ENCODE results near the gene CNTN4. TPM values are rescaled to one million over a fixed set of nuclear protein-coding genes. Genes with fewer than 3 reads are reported as not detected.

CNTN4 gene
- polyA plus RNA-seq, 1 experiment = not detected

DNA sequence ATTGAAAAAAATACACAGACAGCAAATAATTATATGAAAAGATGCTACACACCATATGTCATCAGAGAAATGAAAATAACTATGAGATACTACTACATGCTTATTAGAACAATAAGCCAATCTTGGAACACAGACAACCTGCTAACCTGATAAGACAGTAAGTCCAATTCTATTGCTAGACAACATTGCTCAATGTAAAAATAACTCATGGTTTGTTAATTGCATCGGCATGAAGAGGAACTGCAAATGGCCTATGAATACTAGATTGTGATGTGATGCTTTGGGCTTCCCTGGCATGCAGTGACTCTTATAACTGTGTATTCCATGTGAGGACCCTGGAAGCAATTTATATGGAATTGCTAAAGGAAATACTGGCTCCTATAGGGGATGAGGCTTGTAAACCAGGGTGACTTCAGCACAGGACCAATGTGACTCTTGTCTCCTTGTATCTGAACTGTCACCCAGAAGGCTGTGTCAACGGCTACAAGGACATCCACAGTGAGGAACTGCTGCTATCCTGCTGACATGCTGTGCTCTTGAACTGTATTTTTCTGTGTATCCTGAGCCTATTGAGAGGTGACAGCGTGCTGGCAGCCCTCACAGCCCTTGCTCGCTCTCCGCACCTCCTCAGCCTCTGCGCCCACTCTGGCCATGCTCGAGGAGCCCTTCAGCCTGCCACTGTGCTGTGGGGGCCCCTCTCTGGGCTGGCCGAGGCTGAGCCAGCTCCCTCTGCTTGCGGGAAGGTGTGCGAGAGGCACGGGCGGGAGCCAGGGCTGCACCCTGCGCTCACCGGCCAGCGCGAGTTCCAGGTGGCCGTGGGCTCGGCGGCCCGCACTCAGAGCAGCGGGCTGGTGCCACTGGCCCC, 385.7 kb downstream of the CNTN4 start:
- no peak for DNase-seq (ENCODE audit: low read depth)
- Histone ChIP-seq H3K27me3 (ENCODE audit: control insufficient read depth, insufficient read depth, low read length) (no peaks in the 10 kb centered on the region), H3K36me3 (ENCODE audit: control insufficient read depth, insufficient read depth, low read length) (no peaks in the 10 kb centered on the region), H3K4me3 (ENCODE audit: low read depth, low read length) (no peak overlapping the region)
- TF ChIP-seq, protein P1, sequence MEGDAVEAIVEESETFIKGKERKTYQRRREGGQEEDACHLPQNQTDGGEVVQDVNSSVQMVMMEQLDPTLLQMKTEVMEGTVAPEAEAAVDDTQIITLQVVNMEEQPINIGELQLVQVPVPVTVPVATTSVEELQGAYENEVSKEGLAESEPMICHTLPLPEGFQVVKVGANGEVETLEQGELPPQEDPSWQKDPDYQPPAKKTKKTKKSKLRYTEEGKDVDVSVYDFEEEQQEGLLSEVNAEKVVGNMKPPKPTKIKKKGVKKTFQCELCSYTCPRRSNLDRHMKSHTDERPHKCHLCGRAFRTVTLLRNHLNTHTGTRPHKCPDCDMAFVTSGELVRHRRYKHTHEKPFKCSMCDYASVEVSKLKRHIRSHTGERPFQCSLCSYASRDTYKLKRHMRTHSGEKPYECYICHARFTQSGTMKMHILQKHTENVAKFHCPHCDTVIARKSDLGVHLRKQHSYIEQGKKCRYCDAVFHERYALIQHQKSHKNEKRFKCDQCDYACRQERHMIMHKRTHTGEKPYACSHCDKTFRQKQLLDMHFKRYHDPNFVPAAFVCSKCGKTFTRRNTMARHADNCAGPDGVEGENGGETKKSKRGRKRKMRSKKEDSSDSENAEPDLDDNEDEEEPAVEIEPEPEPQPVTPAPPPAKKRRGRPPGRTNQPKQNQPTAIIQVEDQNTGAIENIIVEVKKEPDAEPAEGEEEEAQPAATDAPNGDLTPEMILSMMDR (IDR thresholded peaks at IDR 0.05; ENCODE audit: insufficient read depth, low read depth, low read length) = no peak
- CTCF ChIA-PET = no interaction called here
- POLR2A ChIA-PET = no interaction called here

- TF ChIP-seq, protein P1 (IDR thresholded peaks at IDR 0.05; ENCODE audit: insufficient read depth, low read depth, low read length) = no peak
- CTCF ChIA-PET = no interaction called here
- H3K4me3 ChIP-seq (ENCODE audit: low read depth, low read length) = no peak overlapping the region
- DNase-seq (ENCODE audit: low read depth) = no peak
- POLR2A ChIA-PET = no interaction called here
- H3K36me3 ChIP-seq (ENCODE audit: control insufficient read depth, insufficient read depth, low read length) = no peaks in the 10 kb centered on the region
- no peaks in the 10 kb centered on the region for H3K27me3 ChIP-seq (ENCODE audit: control insufficient read depth, insufficient read depth, low read length)
These were observed 386.3 kb downstream of the CNTN4 start for GRCh38 chr3:2485027-2485375.

- no peaks in the 10 kb centered on the region for H3K36me3 ChIP-seq (ENCODE audit: control insufficient read depth, insufficient read depth, low read length)
- H3K27me3 ChIP-seq (ENCODE audit: control insufficient read depth, insufficient read depth, low read length) = no peaks in the 10 kb centered on the region
- no peak overlapping the region for H3K4me3 ChIP-seq (ENCODE audit: low read depth, low read length)
- POLR2A ChIA-PET = no interaction called here
- no peak for DNase-seq (ENCODE audit: low read depth)
- CTCF ChIA-PET = no interaction called here
- TF ChIP-seq, protein P1 (IDR thresholded peaks at IDR 0.05; ENCODE audit: insufficient read depth, low read depth, low read length) = no peak
These were observed 397.1 kb downstream of the CNTN4 start for GRCh38 chr3:2495746-2496145.

GRCh38 chr3:2504912-2505311, 406.2 kb downstream of the CNTN4 start:
- CTCF ChIA-PET = no interaction called here
- no peaks in the 10 kb centered on the region for H3K36me3 ChIP-seq (ENCODE audit: control insufficient read depth, insufficient read depth, low read length)
- no peak for DNase-seq (ENCODE audit: low read depth)
- TF ChIP-seq, protein P1 (IDR thresholded peaks at IDR 0.05; ENCODE audit: insufficient read depth, low read depth, low read length) = no peak
- no peak overlapping the region for H3K4me3 ChIP-seq (ENCODE audit: low read depth, low read length)
- H3K27me3 ChIP-seq (ENCODE audit: control insufficient read depth, insufficient read depth, low read length) = no peaks in the 10 kb centered on the region
- POLR2A ChIA-PET = no interaction called here

- CTCF ChIA-PET = no interaction called here
- DNase-seq (ENCODE audit: low read depth) = no peak
- Histone ChIP-seq H3K27me3 (ENCODE audit: control insufficient read depth, insufficient read depth, low read length) (no peaks in the 10 kb centered on the region), H3K4me3 (ENCODE audit: low read depth, low read length) (no peak overlapping the region), H3K36me3 (ENCODE audit: control insufficient read depth, insufficient read depth, low read length) (no peaks in the 10 kb centered on the region)
- TF ChIP-seq, protein P1 (IDR thresholded peaks at IDR 0.05; ENCODE audit: insufficient read depth, low read depth, low read length) = no peak
- POLR2A ChIA-PET = no interaction called here
These were observed 408.1 kb downstream of the CNTN4 start for GRCh38 chr3:2506776-2507175.

Data from BJ (cell line).